Measurements from ENCODE around the gene THAP12.
A peak's percentile ranks its signal among the peaks of the same experiment; 100 is the strongest.

The THAP12 gene, protein sequence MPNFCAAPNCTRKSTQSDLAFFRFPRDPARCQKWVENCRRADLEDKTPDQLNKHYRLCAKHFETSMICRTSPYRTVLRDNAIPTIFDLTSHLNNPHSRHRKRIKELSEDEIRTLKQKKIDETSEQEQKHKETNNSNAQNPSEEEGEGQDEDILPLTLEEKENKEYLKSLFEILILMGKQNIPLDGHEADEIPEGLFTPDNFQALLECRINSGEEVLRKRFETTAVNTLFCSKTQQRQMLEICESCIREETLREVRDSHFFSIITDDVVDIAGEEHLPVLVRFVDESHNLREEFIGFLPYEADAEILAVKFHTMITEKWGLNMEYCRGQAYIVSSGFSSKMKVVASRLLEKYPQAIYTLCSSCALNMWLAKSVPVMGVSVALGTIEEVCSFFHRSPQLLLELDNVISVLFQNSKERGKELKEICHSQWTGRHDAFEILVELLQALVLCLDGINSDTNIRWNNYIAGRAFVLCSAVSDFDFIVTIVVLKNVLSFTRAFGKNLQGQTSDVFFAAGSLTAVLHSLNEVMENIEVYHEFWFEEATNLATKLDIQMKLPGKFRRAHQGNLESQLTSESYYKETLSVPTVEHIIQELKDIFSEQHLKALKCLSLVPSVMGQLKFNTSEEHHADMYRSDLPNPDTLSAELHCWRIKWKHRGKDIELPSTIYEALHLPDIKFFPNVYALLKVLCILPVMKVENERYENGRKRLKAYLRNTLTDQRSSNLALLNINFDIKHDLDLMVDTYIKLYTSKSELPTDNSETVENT

DNA sequence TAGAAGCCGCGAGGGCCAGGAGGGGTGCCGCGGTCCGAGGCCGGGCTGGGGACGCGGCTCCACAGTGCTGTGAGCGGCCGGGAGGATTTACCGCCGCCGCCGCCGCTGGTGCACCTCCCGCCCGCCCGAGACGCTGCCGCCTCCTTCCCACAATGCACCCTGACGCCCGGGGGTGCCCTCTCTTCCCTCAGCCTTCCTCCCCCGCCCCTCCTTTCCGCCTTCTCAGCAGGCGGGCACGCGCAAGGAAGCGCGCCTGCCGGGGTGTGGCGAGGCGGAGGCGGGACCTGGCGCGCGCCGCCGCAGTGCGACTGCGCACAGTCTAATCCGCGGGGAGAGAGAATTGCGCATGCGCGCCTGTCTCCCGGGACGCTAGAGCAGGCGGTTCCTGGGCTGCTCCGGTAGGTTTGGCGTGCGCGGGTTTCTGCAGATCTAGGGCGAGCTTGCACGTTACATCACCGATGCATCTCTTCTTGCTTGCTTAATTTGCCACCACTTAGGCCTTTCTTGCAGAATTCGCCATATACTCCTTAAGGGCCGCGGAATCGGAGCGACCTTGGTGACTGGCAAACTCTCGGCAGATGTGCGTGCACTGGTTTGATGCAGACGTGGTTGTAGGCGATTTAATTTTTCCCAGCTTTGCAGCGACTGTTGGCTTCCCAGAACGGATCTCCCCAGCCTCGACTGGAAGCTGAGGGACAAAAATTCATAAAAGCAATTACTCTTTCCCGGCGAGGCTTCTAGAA, at the start of gene THAP12, which contains the start of gene GVQW3:
Gene THAP12 (minus strand): TSS at position 156 of the 743 bp plus-strand sequence. CDS start 296 bp downstream, outside the sequence.
Gene GVQW3 (plus strand): TSS at position 347 of the 743 bp plus-strand sequence. CDS start 506 bp downstream, outside the sequence.
- DNase-seq (ENCODE audit: low read depth), result peak; percentile 85
- TF ChIP-seq CTCF (IDR thresholded peaks at IDR 0.05; ENCODE audit: low read depth, low read length, missing control alignments), result peak; percentile 16
- peak within 1 kb of the TSS; percentile 76 for H3K4me3 ChIP-seq (ENCODE audit: low read depth, low read length)

- H3K4me3 ChIP-seq (ENCODE audit: low read depth, low read length), result no peak overlapping the region
- no peak for DNase-seq (ENCODE audit: low read depth)
- no peak for TF ChIP-seq CTCF (IDR thresholded peaks at IDR 0.05; ENCODE audit: low read depth, low read length, missing control alignments)
Measured at GRCh38 chr11:76426660-76427059, 45.7 kb upstream of the THAP12 start.

DNA sequence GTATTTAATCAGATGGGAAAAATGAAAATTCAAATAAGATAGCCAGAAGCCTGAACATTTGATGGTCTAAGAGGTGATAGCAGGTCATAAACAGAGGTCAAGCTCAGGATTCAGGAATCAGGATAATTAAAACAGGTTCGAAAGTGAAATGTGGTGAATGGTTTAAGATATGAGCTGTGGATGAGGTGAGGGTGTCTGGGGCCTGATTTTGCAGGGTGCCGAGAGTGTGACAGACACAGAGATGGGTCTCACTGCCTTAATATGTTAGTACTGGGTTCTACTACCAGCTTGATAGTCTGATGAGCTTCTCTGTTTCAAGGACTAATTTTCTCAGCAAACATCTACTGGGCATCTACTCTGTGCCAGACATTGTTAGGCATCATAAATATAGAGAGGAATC, 44.0 kb upstream of the THAP12 start:
- H3K4me3 ChIP-seq (ENCODE audit: low read depth, low read length), result no peak overlapping the region
- no peak for DNase-seq (ENCODE audit: low read depth)
- TF ChIP-seq CTCF (IDR thresholded peaks at IDR 0.05; ENCODE audit: low read depth, low read length, missing control alignments), result no peak

GRCh38 chr11:76424379-76424778, 43.4 kb upstream of the THAP12 start:
- no peak for TF ChIP-seq CTCF (IDR thresholded peaks at IDR 0.05; ENCODE audit: low read depth, low read length, missing control alignments)
- no peak overlapping the region for H3K4me3 ChIP-seq (ENCODE audit: low read depth, low read length)
- no peak for DNase-seq (ENCODE audit: low read depth)

- DNase-seq (ENCODE audit: low read depth), result no peak
- TF ChIP-seq CTCF (IDR thresholded peaks at IDR 0.05; ENCODE audit: low read depth, low read length, missing control alignments), result peak; percentile 73
- no peak overlapping the region for H3K4me3 ChIP-seq (ENCODE audit: low read depth, low read length)
Measured at GRCh38 chr11:76419896-76420295, 39.0 kb upstream of the THAP12 start.

- DNase-seq (ENCODE audit: low read depth), result no peak
- H3K4me3 ChIP-seq (ENCODE audit: low read depth, low read length), result no peak overlapping the region
- TF ChIP-seq CTCF (IDR thresholded peaks at IDR 0.05; ENCODE audit: low read depth, low read length, missing control alignments), result no peak
Measured at GRCh38 chr11:76415073-76415472, 34.1 kb upstream of the THAP12 start.

Measured in GM12864 (cell line).